ENCODE data around the gene ATP5F1D.
A peak's percentile ranks its signal among the peaks of the same experiment; 100 is the strongest.
"Not testable (repeated sequence)": the region's sequence is repeated elsewhere in the genome, so short reads cannot be mapped to it uniquely, and the experiment has no call there.

The ATP5F1D gene

DNA sequence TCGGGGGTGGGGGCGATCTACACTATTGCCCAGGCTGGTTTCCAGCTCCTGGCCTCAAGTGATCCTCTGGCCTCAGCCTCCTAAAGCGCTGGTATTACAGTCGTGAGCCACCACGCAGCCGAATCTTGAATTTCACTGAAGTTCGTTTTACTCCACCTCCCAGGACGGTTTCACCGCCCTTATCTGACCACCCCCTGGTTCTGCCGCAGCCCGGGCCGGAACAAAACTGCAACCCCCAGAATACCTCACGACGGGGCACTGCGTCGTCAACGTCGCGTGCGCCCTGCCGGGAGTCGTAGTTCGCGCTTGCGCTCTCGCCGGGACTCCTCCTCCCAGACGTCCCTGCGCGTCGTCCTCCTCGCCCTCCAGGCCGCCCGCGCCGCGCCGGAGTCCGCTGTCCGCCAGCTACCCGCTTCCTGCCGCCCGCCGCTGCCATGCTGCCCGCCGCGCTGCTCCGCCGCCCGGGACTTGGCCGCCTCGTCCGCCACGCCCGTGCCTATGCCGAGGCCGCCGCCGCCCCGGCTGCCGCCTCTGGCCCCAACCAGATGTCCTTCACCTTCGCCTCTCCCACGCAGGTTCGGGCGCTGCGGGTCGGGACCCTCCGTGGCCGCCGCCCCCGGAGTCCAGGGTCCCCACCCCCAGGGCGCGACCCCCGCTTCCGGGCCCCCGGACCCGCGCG, at the start of gene ATP5F1D:
Gene ATP5F1D, plus strand, starts transcription at position 335 of the 679 bp plus-strand sequence. Its CDS starts 100 bp downstream, at position 435.
- DNase-seq (ENCODE audit: low read depth in 3 of 3), result peak; percentile 76 to 84 (median 80)

GRCh38 chr19:1199531-1199930, 42.0 kb upstream of the ATP5F1D start:
- DNase-seq (ENCODE audit: low read depth in 3 of 3), result no peak

DNA sequence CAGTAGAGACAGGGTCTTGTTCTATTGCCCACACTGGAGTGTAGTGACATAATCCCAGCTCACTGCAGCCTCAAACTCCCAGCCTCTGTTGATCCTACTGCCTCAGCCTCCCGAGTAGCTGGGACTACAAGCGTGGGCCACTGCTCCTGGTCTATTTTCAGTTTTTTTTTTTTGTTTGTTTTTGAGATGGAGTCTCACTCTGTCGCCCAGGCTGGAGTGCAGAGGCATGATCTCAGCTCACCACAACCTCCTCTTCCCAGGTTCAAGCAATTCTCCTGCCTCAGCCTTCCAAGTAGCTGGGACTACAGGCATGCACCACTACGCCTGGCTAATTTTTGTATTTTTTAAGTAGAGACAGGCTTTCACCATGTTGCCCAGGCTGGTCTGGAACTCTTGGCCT, 40.9 kb upstream of the ATP5F1D start:
- DNase-seq (ENCODE audit: low read depth in 3 of 3), result not testable (repeated sequence)

DNA sequence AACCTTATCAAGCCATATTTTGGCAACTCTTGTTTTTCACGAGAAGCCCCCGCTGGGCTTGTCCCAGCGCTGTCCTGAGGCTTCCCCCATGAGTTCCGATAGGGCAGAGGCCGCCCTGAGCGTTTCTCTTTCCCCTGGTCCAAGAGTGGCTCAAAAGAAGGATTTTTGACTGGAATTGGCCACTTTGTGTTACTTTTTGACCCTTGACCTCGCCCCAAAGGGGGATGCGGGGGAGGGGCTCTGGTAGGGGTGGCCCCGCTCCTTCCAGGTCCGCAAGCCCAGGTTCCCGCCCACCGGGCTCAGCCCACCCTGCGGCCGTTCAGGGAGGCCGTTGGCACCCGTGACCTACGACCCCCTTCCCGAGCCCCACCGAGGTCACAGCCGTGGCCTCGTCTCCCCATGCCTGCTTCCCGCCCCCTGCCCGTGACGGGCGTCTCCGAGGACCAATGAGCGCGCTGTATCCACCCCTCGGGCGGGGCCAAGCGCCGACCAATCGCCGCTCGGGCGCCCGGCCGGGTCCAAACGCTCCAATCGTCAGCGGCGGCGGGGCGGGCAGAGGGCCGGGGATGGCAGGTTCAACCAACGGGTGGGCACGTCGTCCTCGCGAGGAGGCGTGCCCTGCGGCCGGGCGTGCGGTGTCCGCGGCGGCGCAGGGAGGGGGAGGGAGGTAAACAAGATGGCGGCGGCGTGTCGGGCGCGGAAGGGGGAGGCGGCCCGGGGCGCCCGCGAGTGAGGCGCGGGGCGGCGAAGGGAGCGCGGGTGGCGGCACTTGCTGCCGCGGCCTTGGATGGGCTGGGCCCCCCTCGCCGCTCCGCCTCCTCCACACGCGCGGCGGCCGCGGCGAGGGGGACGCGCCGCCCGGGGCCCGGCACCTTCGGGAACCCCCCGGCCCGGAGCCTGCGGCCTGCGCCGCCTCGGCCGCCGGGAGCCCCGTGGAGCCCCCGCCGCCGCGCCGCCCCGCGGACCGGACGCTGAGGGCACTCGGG, 36.1 kb upstream of the ATP5F1D start, which contains the start of gene STK11:
Gene STK11, plus strand, starts transcription at position 665 of the 986 bp plus-strand sequence. CDS start 1,136 bp downstream, outside the sequence.
- DNase-seq (ENCODE audit: low read depth in 3 of 3), result peak; percentile 98 to 100 (median 99)

DNA sequence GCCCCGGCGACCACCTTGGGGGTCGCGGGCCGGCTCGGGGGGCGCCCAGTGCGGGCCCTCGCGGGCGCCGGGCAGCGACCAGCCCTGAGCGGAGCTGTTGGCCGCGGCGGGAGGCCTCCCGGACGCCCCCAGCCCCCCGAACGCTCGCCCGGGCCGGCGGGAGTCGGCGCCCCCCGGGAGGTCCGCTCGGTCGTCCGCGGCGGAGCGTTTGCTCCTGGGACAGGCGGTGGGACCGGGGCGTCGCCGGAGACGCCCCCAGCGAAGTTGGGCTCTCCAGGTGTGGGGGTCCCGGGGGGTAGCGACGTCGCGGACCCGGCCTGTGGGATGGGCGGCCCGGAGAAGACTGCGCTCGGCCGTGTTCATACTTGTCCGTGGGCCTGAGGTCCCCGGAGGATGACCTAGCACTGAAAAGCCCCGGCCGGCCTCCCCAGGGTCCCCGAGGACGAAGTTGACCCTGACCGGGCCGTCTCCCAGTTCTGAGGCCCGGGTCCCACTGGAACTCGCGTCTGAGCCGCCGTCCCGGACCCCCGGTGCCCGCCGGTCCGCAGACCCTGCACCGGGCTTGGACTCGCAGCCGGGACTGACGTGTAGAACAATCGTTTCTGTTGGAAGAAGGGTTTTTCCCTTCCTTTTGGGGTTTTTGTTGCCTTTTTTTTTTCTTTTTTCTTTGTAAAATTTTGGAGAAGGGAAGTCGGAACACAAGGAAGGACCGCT, 35.2 kb upstream of the ATP5F1D start:
- no peak for DNase-seq (ENCODE audit: low read depth in 3 of 3)

- DNase-seq (ENCODE audit: low read depth in 3 of 3), result no peak
Measured at GRCh38 chr19:1206864-1207450, 34.6 kb upstream of the ATP5F1D start.

DNA sequence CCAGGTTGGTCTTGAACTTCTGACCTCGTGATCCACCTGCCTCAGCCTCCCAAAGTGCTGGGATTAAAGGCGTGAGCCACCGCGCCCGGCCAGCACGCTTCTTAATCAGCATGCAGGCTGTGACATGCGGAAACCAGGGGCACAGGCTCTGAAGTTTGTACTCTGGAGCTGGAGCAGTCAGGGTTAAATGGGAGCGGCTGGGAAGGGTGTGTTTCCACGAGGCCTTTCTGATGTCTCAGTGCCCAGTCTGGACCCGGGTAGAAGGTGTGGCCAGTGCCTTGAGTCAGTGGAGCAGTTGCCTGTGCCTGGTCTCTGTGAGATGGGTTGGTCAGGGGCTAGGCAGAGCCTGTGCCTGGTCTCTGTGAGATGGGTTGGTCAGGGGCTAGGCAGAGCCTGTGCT, 32.7 kb upstream of the ATP5F1D start:
- DNase-seq (ENCODE audit: low read depth in 3 of 3), result not testable (repeated sequence)

DNA sequence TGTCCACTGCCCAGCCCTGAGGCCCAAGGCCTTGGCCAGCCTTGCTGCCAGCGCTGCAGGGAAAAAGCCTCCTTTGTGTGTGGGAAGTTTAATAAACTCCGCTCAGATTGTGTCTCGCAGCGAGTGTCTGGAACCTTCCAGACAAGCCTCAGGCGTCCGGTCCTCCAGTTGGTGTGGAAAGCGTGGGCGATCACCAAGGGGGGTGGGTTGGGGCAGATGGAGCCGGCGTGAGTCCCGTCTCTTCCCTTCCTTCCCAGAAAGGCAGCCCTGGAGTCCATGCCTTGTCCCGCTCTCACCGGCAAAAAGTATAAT, 31.4 kb upstream of the ATP5F1D start:
- no peak for DNase-seq (ENCODE audit: low read depth in 3 of 3)

GRCh38 chr19:1211494-1212234, 29.9 kb upstream of the ATP5F1D start:
- DNase-seq (ENCODE audit: low read depth in 3 of 3), result no peak

DNA sequence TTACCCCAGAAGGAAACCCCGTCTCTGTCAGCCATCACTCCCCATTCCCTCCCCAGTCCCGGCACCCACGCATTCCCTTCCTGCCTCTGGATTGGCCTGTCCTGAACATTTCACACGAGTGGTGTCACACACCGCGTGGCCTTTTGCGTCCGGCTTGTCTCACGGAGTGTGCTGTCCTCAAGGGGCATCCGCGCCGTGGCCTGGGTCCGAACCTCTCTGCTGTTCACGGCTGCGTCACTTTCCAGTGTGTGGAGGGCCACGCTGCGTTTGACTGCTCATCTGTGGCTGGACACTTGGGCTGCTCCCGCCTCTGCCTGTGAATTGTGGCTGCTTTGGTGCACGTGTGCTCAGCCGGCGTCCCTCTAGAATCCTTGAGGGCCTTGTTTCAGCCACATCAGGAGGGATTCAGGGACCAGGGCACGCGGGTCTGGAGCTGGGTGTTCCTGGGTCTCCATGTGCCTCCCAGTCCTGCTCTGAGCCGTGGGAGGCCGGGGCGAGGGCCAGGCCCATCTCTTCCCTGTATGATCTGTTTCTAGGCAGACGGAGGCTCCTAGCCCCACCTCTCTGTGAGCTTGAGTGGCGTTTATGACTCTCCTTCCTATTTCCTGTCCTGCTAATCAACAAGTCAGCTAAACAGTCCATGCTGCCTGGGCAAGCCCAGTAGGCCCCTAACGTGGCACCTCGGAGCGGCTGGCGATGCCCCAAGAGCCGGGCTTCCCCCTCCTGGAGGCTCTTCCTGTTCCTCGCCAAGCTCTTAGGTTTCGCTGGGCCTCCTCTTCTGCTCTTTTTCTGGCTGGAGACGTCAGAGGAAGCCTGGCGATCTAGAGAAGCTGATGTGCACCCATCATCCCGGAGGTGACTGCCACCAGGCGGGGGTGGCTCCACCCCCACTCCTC, 27.9 kb upstream of the ATP5F1D start:
- DNase-seq (ENCODE audit: low read depth in 3 of 3), result no peak

GRCh38 chr19:1214299-1214861, 27.2 kb upstream of the ATP5F1D start:
- DNase-seq (ENCODE audit: low read depth in 3 of 3), result no peak

- DNase-seq (ENCODE audit: low read depth in 3 of 3), result no peak
Measured at GRCh38 chr19:1214862-1215731, 26.5 kb upstream of the ATP5F1D start.

- no peak for DNase-seq (ENCODE audit: low read depth in 3 of 3)
Measured at GRCh38 chr19:1216756-1217155, 24.8 kb upstream of the ATP5F1D start.

- DNase-seq (ENCODE audit: low read depth in 3 of 3), result no peak
Measured at GRCh38 chr19:1217366-1217765, 24.2 kb upstream of the ATP5F1D start.

- DNase-seq (ENCODE audit: low read depth in 3 of 3), result no peak
Measured at GRCh38 chr19:1218751-1219567, 22.6 kb upstream of the ATP5F1D start.

DNA sequence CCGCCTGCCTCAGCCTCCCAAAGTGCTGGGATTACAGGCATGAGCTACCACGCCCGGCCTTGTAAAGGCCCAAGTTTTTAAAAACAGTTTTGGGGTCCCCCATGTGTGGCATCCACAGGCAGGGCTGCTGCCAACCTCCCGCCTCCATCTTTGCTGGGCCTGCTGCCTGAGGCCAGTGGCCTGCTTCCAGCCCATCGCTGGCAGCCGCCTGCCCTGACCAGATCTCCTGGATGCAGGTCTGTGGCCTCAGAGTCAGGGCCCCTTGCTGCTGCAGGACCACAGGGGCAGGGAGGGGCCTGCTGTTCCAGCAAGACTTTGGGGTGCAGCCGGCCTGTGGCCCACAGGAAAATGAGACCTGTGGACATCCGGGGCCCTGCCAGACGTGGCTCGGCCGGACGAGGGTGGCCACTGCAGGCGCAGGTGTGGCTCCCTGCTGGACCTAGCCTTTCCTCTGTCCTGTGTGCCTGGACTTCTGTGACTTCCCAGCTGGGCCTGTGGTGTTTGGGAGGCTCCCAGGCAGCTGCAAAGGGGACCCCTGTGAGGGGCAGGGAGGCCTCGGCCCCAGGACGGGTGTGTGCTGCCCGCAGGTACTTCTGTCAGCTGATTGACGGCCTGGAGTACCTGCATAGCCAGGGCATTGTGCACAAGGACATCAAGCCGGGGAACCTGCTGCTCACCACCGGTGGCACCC, 21.6 kb upstream of the ATP5F1D start:
- no peak for DNase-seq (ENCODE audit: low read depth in 3 of 3)

- DNase-seq (ENCODE audit: low read depth in 3 of 3), result no peak
Measured at GRCh38 chr19:1220477-1220930, 21.0 kb upstream of the ATP5F1D start.

All from stimulated activated CD4-positive, alpha-beta T cell treated with anti-CD3 and anti-CD28 coated beads, TNF-alpha, amount 100 ng/mL, for 4 hours (primary cell).